Measurements from ENCODE around the gene USP40.

DNA sequence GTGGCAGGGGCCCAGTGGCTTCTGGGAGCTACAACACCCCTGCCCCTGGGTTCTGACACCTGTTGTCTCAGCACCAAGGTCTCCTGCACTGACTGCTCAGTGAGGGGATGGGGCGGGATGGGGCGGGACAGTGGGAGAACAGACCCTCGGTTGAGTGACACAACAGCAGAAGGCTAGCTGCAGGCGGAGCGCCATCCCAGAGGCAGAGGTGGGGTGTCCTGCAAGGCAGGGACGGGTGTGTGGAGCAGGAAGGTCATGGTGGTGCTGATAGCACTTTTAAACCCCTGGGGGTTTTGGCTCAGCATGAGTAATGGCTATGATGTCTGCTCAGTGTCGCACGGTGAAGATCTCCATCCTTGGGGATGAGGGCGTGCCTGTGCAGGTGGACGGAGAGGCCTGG is 107.2 kb downstream of the USP40 start:
- no peak for TF ChIP-seq BHLHE40 (IDR thresholded peaks at IDR 0.05; ENCODE audit: borderline replicate concordance)
- TF ChIP-seq FOXM1 (IDR thresholded peaks at IDR 0.05; ENCODE audit: borderline replicate concordance): no peak
- no peak for TF ChIP-seq NFRKB (IDR thresholded peaks at IDR 0.05)
- no peak for TF ChIP-seq SUZ12 (IDR thresholded peaks at IDR 0.05)

Measured in HEK293T (cell line).